ENCODE results near the gene ZNF282.
A peak's percentile ranks its signal among the peaks of the same experiment; 100 is the strongest.
"Not testable (repeated sequence)": the region's sequence is repeated elsewhere in the genome, so short reads cannot be mapped to it uniquely, and the experiment has no call there.

The ZNF282 gene

GRCh38 chr7:149237502-149237901 is 42.2 kb downstream of the ZNF282 start:
- DNase-seq (ENCODE audit: low read depth in 1 of 2, low spot score in 1 of 2): no peak
- in situ Hi-C loops (cut with HindIII; ENCODE audit: low pct_unique_long_range_greater_than_20kb, low sequenced_read_pairs): no loop called here
- no peak for TF ChIP-seq JUND (IDR thresholded peaks at IDR 0.05; ENCODE audit: low read depth)

GRCh38 chr7:149238051-149238450 is 42.7 kb downstream of the ZNF282 start:
- in situ Hi-C loops (cut with HindIII; ENCODE audit: low pct_unique_long_range_greater_than_20kb, low sequenced_read_pairs): no loop called here
- no peak for DNase-seq (ENCODE audit: low read depth in 1 of 2, low spot score in 1 of 2)
- no peak for TF ChIP-seq JUND (IDR thresholded peaks at IDR 0.05; ENCODE audit: low read depth)

GRCh38 chr7:149239345-149240143 is 44.2 kb downstream of the ZNF282 start, which contains the start of gene ZNF212:
ZNF212 (plus strand) TSS chr7:149239651; CDS start chr7:149239779, 128 bp downstream.
- peak; percentile 90 to 93 for DNase-seq (ENCODE audit: low read depth in 1 of 2, low spot score in 1 of 2)
- TF ChIP-seq JUND (IDR thresholded peaks at IDR 0.05; ENCODE audit: low read depth): no peak
- in situ Hi-C loops (cut with HindIII; ENCODE audit: low pct_unique_long_range_greater_than_20kb, low sequenced_read_pairs): no loop called here

- no peak for TF ChIP-seq JUND (IDR thresholded peaks at IDR 0.05; ENCODE audit: low read depth)
- in situ Hi-C loops (cut with HindIII; ENCODE audit: low pct_unique_long_range_greater_than_20kb, low sequenced_read_pairs): no loop called here
- no peak for DNase-seq (ENCODE audit: low read depth in 1 of 2, low spot score in 1 of 2)
Measured at GRCh38 chr7:149240637-149241036, 45.3 kb downstream of the ZNF282 start.

- no peak for DNase-seq (ENCODE audit: low read depth in 1 of 2, low spot score in 1 of 2)
- in situ Hi-C loops (cut with HindIII; ENCODE audit: low pct_unique_long_range_greater_than_20kb, low sequenced_read_pairs): no loop called here
- no peak for TF ChIP-seq JUND (IDR thresholded peaks at IDR 0.05; ENCODE audit: low read depth)
Measured at GRCh38 chr7:149241696-149242095, 46.4 kb downstream of the ZNF282 start.

GRCh38 chr7:149245244-149245643 is 49.9 kb downstream of the ZNF282 start:
- in situ Hi-C loops (cut with HindIII; ENCODE audit: low pct_unique_long_range_greater_than_20kb, low sequenced_read_pairs): no loop called here
- TF ChIP-seq JUND (IDR thresholded peaks at IDR 0.05; ENCODE audit: low read depth): no peak
- DNase-seq (ENCODE audit: low read depth in 1 of 2, low spot score in 1 of 2): no peak

GRCh38 chr7:149245744-149246143 is 50.4 kb downstream of the ZNF282 start:
- TF ChIP-seq JUND (IDR thresholded peaks at IDR 0.05; ENCODE audit: low read depth): no peak
- no peak for DNase-seq (ENCODE audit: low read depth in 1 of 2, low spot score in 1 of 2)
- in situ Hi-C loops (cut with HindIII; ENCODE audit: low pct_unique_long_range_greater_than_20kb, low sequenced_read_pairs): no loop called here

- in situ Hi-C loops (cut with HindIII; ENCODE audit: low pct_unique_long_range_greater_than_20kb, low sequenced_read_pairs): no loop called here
- no peak for DNase-seq (ENCODE audit: low read depth in 1 of 2, low spot score in 1 of 2)
- no peak for TF ChIP-seq JUND (IDR thresholded peaks at IDR 0.05; ENCODE audit: low read depth)
Measured at GRCh38 chr7:149248777-149249176, 53.4 kb downstream of the ZNF282 start.

GRCh38 chr7:149250151-149250550 is 54.8 kb downstream of the ZNF282 start:
- DNase-seq (ENCODE audit: low read depth in 1 of 2, low spot score in 1 of 2); in situ Hi-C loops (cut with HindIII; ENCODE audit: low pct_unique_long_range_greater_than_20kb, low sequenced_read_pairs): not testable (repeated sequence)

GRCh38 chr7:149251518-149251917 is 56.2 kb downstream of the ZNF282 start:
- in situ Hi-C loops (cut with HindIII; ENCODE audit: low pct_unique_long_range_greater_than_20kb, low sequenced_read_pairs); DNase-seq (ENCODE audit: low read depth in 1 of 2, low spot score in 1 of 2): not testable (repeated sequence)

- TF ChIP-seq JUND (IDR thresholded peaks at IDR 0.05; ENCODE audit: low read depth): no peak
- in situ Hi-C loops (cut with HindIII; ENCODE audit: low pct_unique_long_range_greater_than_20kb, low sequenced_read_pairs): no loop called here
- no peak for DNase-seq (ENCODE audit: low read depth in 1 of 2, low spot score in 1 of 2)
Measured at GRCh38 chr7:149252378-149252777, 57.0 kb downstream of the ZNF282 start.

GRCh38 chr7:149253665-149254064 is 58.3 kb downstream of the ZNF282 start:
- in situ Hi-C loops (cut with HindIII; ENCODE audit: low pct_unique_long_range_greater_than_20kb, low sequenced_read_pairs): no loop called here
- TF ChIP-seq JUND (IDR thresholded peaks at IDR 0.05; ENCODE audit: low read depth): no peak
- DNase-seq (ENCODE audit: low read depth in 1 of 2, low spot score in 1 of 2): no peak

- TF ChIP-seq JUND (IDR thresholded peaks at IDR 0.05; ENCODE audit: low read depth): no peak
- in situ Hi-C loops (cut with HindIII; ENCODE audit: low pct_unique_long_range_greater_than_20kb, low sequenced_read_pairs): no loop called here
- no peak for DNase-seq (ENCODE audit: low read depth in 1 of 2, low spot score in 1 of 2)
Measured at GRCh38 chr7:149254181-149254858, 59.0 kb downstream of the ZNF282 start.

All from T47D (cell line).